Stomach (tissue), 9 donors: ENCODE measurements around the gene RLF. TPM values are rescaled to one million over a fixed set of nuclear protein-coding genes. Genes with fewer than 3 reads are reported as not detected.

Experiments
- DNase-seq, 2 donors: peaks; one replicate each; pipeline versions ENCODE4 v3.0.0 to v3.0.0-alpha.2; 2013 to 2019
- H3K27ac ChIP-seq, 5 donors: fragments of 200-600 bp in 4 of 5; sonication (generic) in 4 of 5; one replicate each; pipeline ENCODE4 v1.5.1; 2013 to 2019; ENCODE audit warnings: mild to moderate bottlenecking in 1 of 5, moderate library complexity in 1 of 5
- H3K27me3 ChIP-seq, 3 donors: fragments of 200-600 bp; sonication (generic); one replicate each; pipeline ENCODE4 v1.5.1; 2017 to 2019; ENCODE audit warnings: mixed run types in 1 of 3
- H3K36me3 ChIP-seq, 4 donors: fragments of 200-600 bp; sonication (generic); 1 replicate in 3 of 4; 2 replicates in 1 of 4; pipeline ENCODE4 v1.5.1; 2016 to 2019
- H3K4me1 ChIP-seq, 4 donors: fragments of 200-600 bp; sonication (generic); one replicate each; pipeline ENCODE4 v1.5.1; 2016 to 2019
- H3K4me3 ChIP-seq, 4 donors: fragments of 200-600 bp; sonication (generic) in 3 of 4; one replicate each; pipeline ENCODE4 v1.5.1; 2016 to 2019; ENCODE audit warnings: mild to moderate bottlenecking in 1 of 4
- H3K9me3 ChIP-seq, 4 donors: fragments of 200-600 bp; sonication (generic); one replicate each; pipeline ENCODE4 v1.5.1; 2016 to 2019
- CTCF ChIP-seq, 7 experiments: fragments of 450-650 bp in 4 of 7; fragments of 200-600 bp in 3 of 7; sonication (generic) in 3 of 7; IDR thresholded peaks; one replicate each; pipeline ENCODE4 v1.5.1; 2016 to 2019; ENCODE audit warnings: antibody characterized with exemption in 7 of 7, control low read depth in 2 of 7, mild to moderate bottlenecking in 1 of 7
- EP300 ChIP-seq: sonication (generic); formaldehyde crosslinking; IDR thresholded peaks from one replicate; pipeline ENCODE4 v1.6.1; 2017; ENCODE audit warnings: antibody characterized with exemption
- POLR2A ChIP-seq, 4 donors: fragments of 450-650 bp; IDR thresholded peaks; one replicate each; pipeline ENCODE4 v1.6.1; 2016; ENCODE audit warnings: antibody characterized with exemption in 4 of 4, control low read depth in 2 of 4, mild to moderate bottlenecking in 1 of 4, moderate library complexity in 1 of 4
- POLR2AphosphoS5 ChIP-seq, 3 donors: sonication (generic); formaldehyde crosslinking; IDR thresholded peaks; one replicate each; pipeline ENCODE4 v1.6.1; 2016; ENCODE audit warnings: antibody characterized with exemption in 3 of 3
- WGBS, 5 donors: extraction: QIAGEN DNeasy Blood & Tissue Kit in 3 of 5; methylation state at CpG; one replicate each; pipeline versions ENCODE4 v1.1.5 to v1.1.7; 2013 to 2018; 5-methylcytosine and 5-hydroxymethylcytosine counted together
- intact Hi-C: fragments of 100-400 bp; cut with DNase I; formaldehyde crosslinking; loops from one replicate; pipeline ENCODE4 v1.15.1; 2023; ENCODE audit warnings: low total_unique reads
- polyA plus RNA-seq, 3 donors: library from polyadenylated mRNA; stranded (reverse); fragments of 200-250 nt; gene quantifications; one replicate each; pipeline ENCODE4 v1.2.3, GENCODE V29; 2013
- total RNA-seq, 5 donors: library from RNA; depleted of rRNA; stranded (reverse); fragments of >200 nt; gene quantifications; one replicate each; pipeline versions ENCODE4 v1.1.0 to v1.2.3, GENCODE V29; 2014 to 2016
- donor health status: healthy with polysubstance abuse.
- donor health status: Bipolar disorder and iron deficiency.
- donor health status: healthy.

Gene RLF
- total and polyA plus RNA-seq, 8 donors = 3.1 to 38.7 (median 14.6) TPM

GRCh38 chr1:40122855-40123254, 38.3 kb upstream of the RLF start:
- no peak overlapping the region for H3K4me3 ChIP-seq
- H3K36me3 ChIP-seq = no peaks in the 10 kb centered on the region
- intact Hi-C loops = no loop called here
- DNase-seq = peak in 1 of 2 donors; percentile 73
- no peaks in the 10 kb centered on the region for H3K4me1 ChIP-seq
- H3K9me3 ChIP-seq = no peaks in the 10 kb centered on the region
- TF ChIP-seq CTCF (IDR thresholded peaks at IDR 0.05) = no peak
- TF ChIP-seq POLR2A (IDR thresholded peaks at IDR 0.05) = no peak
- no peak for TF ChIP-seq POLR2AphosphoS5 (IDR thresholded peaks at IDR 0.05)
- no peak for TF ChIP-seq EP300
- peaks cover 0 to 14% (median 0%) of the 10 kb centered on the region in 3 donors for H3K27me3 ChIP-seq
- no peak overlapping the region for H3K27ac ChIP-seq

- no peak overlapping the region for H3K27ac ChIP-seq
- WGBS, 5 donors = 36 to 59% (median 46%) methylated on average over 2 of the region's 2 CpGs
- peaks cover 0 to 6% (median 0%) of the 10 kb centered on the region in 4 donors for H3K9me3 ChIP-seq
- TF ChIP-seq POLR2A (IDR thresholded peaks at IDR 0.05) = no peak
- no peak for TF ChIP-seq EP300
- no peak for TF ChIP-seq POLR2AphosphoS5 (IDR thresholded peaks at IDR 0.05)
- TF ChIP-seq CTCF (IDR thresholded peaks at IDR 0.05) = no peak
- no peak for DNase-seq
- intact Hi-C loops = no loop called here
- H3K27me3 ChIP-seq = peaks cover 0 to 38% (median 10%) of the 10 kb centered on the region in 3 donors
- H3K4me3 ChIP-seq = no peak overlapping the region
- H3K4me1 ChIP-seq = peaks cover 0 to 8% (median 6%) of the 10 kb centered on the region in 4 donors
- no peaks in the 10 kb centered on the region for H3K36me3 ChIP-seq
Measured at GRCh38 chr1:40130892-40131291, 30.3 kb upstream of the RLF start.

GRCh38 chr1:40132383-40133311, 28.5 kb upstream of the RLF start:
- DNase-seq = peak in 1 of 2 donors; percentile 47
- H3K9me3 ChIP-seq = peaks cover 0 to 6% (median 0%) of the 10 kb centered on the region in 4 donors
- no peak overlapping the region for H3K27ac ChIP-seq
- H3K36me3 ChIP-seq = no peaks in the 10 kb centered on the region
- peak overlapping the region in 3 of 4 donors; percentile 25 to 35 (median 33) for H3K4me3 ChIP-seq
- intact Hi-C loops = no loop called here
- WGBS, 5 donors = 25 to 30% (median 29%) methylated on average over 30 to 44 of the region's 44 CpGs
- TF ChIP-seq CTCF (IDR thresholded peaks at IDR 0.05) (no peak), EP300 (no peak), POLR2AphosphoS5 (IDR thresholded peaks at IDR 0.05) (no peak), POLR2A (IDR thresholded peaks at IDR 0.05) (no peak)
- H3K27me3 ChIP-seq = peaks cover 0 to 41% (median 10%) of the 10 kb centered on the region in 3 donors
- H3K4me1 ChIP-seq = peaks cover 0 to 8% (median 6%) of the 10 kb centered on the region in 4 donors

GRCh38 chr1:40133312-40133665, 27.9 kb upstream of the RLF start:
- no peak for DNase-seq
- peaks cover 0 to 8% (median 6%) of the 10 kb centered on the region in 4 donors for H3K4me1 ChIP-seq
- peaks cover 0 to 35% (median 10%) of the 10 kb centered on the region in 3 donors for H3K27me3 ChIP-seq
- no peak for TF ChIP-seq EP300
- no peak for TF ChIP-seq CTCF (IDR thresholded peaks at IDR 0.05)
- TF ChIP-seq POLR2AphosphoS5 (IDR thresholded peaks at IDR 0.05) = no peak
- TF ChIP-seq POLR2A (IDR thresholded peaks at IDR 0.05) = no peak
- H3K4me3 ChIP-seq = peak overlapping the region in 1 of 4 donors; percentile 33
- intact Hi-C loops = no loop called here
- no peak overlapping the region for H3K27ac ChIP-seq
- H3K36me3 ChIP-seq = no peaks in the 10 kb centered on the region
- peaks cover 0 to 6% (median 0%) of the 10 kb centered on the region in 4 donors for H3K9me3 ChIP-seq
- WGBS, 5 donors = 52 to 68% (median 65%) methylated on average over 19 to 21 of the region's 21 CpGs
